GM19025 (cell line): ENCODE results near the gene ME3.

ENCODE experiments used
- ATAC-seq: cut with Tn5 transposase; IDR thresholded peaks from one replicate; pipeline ENCODE4 v1.9.1; 2021; ENCODE audit warnings: mild to moderate bottlenecking, low read depth, moderate library complexity; ENCODE audit not compliant: unreplicated experiment

ME3 gene

GRCh38 chr11:86414032-86414431 is 258.4 kb downstream of the ME3 start:
- ATAC-seq: no peak

- no peak for ATAC-seq
These were observed 263.6 kb downstream of the ME3 start for GRCh38 chr11:86408845-86409244.

- ATAC-seq: no peak
These were observed 269.0 kb downstream of the ME3 start for GRCh38 chr11:86403458-86403857.

GRCh38 chr11:86398106-86398505 is 274.3 kb downstream of the ME3 start:
- no peak for ATAC-seq

- ATAC-seq: no peak
These were observed 275.1 kb downstream of the ME3 start for GRCh38 chr11:86397351-86397750.

GRCh38 chr11:86396396-86396795 is 276.0 kb downstream of the ME3 start:
- no peak for ATAC-seq

- no peak for ATAC-seq
These were observed 277.3 kb downstream of the ME3 start for GRCh38 chr11:86395061-86395551.
